ENCODE data around the gene TNFAIP8L2. TPM values are rescaled to one million over a fixed set of nuclear protein-coding genes. Genes with fewer than 3 reads are reported as not detected.

Gene TNFAIP8L2
- total RNA-seq, 1 donor from 2014 or later, result not detected

DNA sequence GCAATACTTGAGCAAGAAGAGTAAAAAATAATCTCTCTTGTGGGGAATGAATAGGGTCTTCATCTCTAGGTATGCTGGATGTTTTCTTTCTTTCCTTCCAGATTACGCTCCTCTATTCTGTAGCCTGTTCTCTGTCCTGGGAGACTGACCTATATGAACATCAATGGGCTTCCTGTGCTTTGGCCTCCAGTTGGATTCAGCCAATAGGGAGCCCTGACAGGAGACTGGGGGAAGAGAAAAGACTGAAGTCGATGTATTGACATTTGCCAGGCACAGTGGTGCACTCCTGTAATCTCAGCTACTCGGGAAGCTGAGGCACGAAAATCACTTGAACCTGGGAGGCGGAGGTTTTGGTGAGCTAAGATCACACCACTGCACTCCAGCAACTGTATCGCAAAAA lies 27.6 kb upstream of the TNFAIP8L2 start:
- no peaks in the 10 kb centered on the region for H3K9me3 Mint-ChIP-seq
- no peak overlapping the region for H3K27ac Mint-ChIP-seq (ENCODE audit: unreplicated experiment)
- TF ChIP-seq CTCF (conservative IDR thresholded peaks at IDR 0.05), result no peak
- H3K36me3 Mint-ChIP-seq (ENCODE audit: low read depth), result no peaks in the 10 kb centered on the region
- no peak overlapping the region for H3K4me3 Mint-ChIP-seq
- peaks cover 23% of the 10 kb centered on the region for H3K4me1 Mint-ChIP-seq
- DNase-seq (ENCODE audit: low read depth, low spot score), result no peak
- H3K27me3 Mint-ChIP-seq (ENCODE audit: low read depth), result peaks cover 24% of the 10 kb centered on the region

- Mint-ChIP-seq H3K27me3 (ENCODE audit: low read depth) (peaks cover 33% of the 10 kb centered on the region), H3K36me3 (ENCODE audit: low read depth) (peaks cover 8% of the 10 kb centered on the region), H3K4me1 (peaks cover 23% of the 10 kb centered on the region), H3K9me3 (no peaks in the 10 kb centered on the region), H3K4me3 (peak overlapping the region; percentile 81), H3K27ac (ENCODE audit: unreplicated experiment) (no peak overlapping the region)
- no peak for TF ChIP-seq CTCF (conservative IDR thresholded peaks at IDR 0.05)
- peak; percentile 55 for DNase-seq (ENCODE audit: low read depth, low spot score)
Observed at GRCh38 chr1:151130987-151131586, 25.4 kb upstream of the TNFAIP8L2 start.

DNA sequence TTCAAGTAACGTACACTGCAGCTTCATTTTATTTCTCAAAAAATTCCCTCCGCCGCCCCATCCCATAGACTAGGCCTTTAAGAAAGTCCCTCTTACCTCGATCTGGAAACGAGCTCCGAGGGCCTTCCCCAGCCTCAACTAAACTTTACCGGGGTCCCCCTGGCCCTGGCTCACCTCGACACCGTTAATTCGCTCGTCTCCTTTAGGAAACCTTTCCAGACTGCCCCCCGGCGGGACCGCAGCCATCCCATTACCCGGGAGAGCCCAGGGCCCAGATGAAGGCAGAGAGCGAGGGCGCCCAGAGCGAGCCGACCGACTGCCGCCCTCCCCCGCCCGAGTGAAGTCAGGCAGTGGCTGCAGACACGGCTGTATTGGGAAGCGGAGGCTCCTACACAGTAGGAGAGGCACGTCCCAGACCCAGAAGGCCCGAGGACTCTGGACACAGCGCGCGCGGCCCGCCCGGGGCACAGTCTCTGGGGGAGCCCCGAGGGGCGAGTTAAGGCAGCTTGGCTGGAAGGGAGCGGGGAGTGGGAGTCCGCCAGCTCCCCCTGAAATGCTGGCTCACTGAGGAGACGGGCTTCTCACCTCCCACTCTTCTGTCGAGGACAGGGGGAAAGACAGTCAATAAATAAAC lies 24.6 kb upstream of the TNFAIP8L2 start:
- peaks cover 13% of the 10 kb centered on the region for H3K36me3 Mint-ChIP-seq (ENCODE audit: low read depth)
- H3K4me1 Mint-ChIP-seq, result peaks cover 23% of the 10 kb centered on the region
- H3K27me3 Mint-ChIP-seq (ENCODE audit: low read depth), result peaks cover 33% of the 10 kb centered on the region
- no peak for TF ChIP-seq CTCF (conservative IDR thresholded peaks at IDR 0.05)
- H3K4me3 Mint-ChIP-seq, result peak overlapping the region; percentile 81
- peak; percentile 30 for DNase-seq (ENCODE audit: low read depth, low spot score)
- no peak overlapping the region for H3K27ac Mint-ChIP-seq (ENCODE audit: unreplicated experiment)
- no peaks in the 10 kb centered on the region for H3K9me3 Mint-ChIP-seq

DNA sequence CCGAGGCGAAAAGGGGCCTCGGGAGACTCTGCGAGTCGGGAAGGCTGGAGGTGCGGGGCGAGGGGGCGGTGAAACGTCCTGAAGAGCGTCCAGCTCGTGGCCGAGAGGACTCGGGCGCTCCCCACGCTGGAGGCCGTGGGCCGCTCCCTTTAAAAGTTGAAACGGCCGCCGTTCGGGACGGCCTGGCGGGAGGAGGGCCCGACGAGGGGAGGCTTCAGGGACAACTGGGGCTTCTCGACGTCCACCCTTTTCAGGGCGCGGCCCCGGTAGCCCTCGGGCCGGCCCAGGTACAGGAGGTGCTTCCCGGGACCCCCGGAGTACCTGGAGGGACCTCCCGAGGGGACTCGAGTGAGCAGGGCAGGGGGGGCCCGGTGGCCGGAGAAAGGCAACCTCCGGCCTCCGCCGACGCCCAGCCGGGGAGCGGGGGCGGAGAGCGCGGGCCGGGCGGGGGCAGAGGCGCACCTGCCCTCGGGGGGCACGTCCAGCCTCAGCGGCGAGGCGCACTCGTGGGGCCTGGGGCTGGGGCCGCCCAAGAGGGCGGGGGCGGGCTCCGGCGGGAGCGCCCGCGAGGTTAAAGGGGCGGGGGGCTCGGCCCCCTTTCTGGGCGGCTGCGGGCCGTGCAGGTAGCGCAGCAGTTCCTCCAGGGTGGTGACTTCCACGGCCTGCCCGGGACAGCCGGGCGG lies 24.0 kb upstream of the TNFAIP8L2 start:
- no peak for DNase-seq (ENCODE audit: low read depth, low spot score)
- peaks cover 23% of the 10 kb centered on the region for H3K4me1 Mint-ChIP-seq
- peaks cover 33% of the 10 kb centered on the region for H3K27me3 Mint-ChIP-seq (ENCODE audit: low read depth)
- no peak for TF ChIP-seq CTCF (conservative IDR thresholded peaks at IDR 0.05)
- H3K36me3 Mint-ChIP-seq (ENCODE audit: low read depth), result peaks cover 14% of the 10 kb centered on the region
- no peaks in the 10 kb centered on the region for H3K9me3 Mint-ChIP-seq
- no peak overlapping the region for H3K27ac Mint-ChIP-seq (ENCODE audit: unreplicated experiment)
- H3K4me3 Mint-ChIP-seq, result no peak overlapping the region

GRCh38 chr1:151133018-151133806 lies 23.2 kb upstream of the TNFAIP8L2 start:
- no peak for DNase-seq (ENCODE audit: low read depth, low spot score)
- Mint-ChIP-seq H3K4me1 (peaks cover 23% of the 10 kb centered on the region), H3K27me3 (ENCODE audit: low read depth) (peaks cover 33% of the 10 kb centered on the region), H3K36me3 (ENCODE audit: low read depth) (peaks cover 14% of the 10 kb centered on the region), H3K27ac (ENCODE audit: unreplicated experiment) (no peak overlapping the region), H3K4me3 (no peak overlapping the region), H3K9me3 (no peaks in the 10 kb centered on the region)
- no peak for TF ChIP-seq CTCF (conservative IDR thresholded peaks at IDR 0.05)
